ELR (cell line): ENCODE measurements around the gene POP4.
"Not testable (repeated sequence)": the region's sequence is repeated elsewhere in the genome, so short reads cannot be mapped to it uniquely, and the experiment has no call there.

Experiments
- DNase-seq: peaks from one replicate; pipeline ENCODE4 v3.0.0-alpha.2; 2015; ENCODE audit warnings: low read depth

The POP4 gene, protein sequence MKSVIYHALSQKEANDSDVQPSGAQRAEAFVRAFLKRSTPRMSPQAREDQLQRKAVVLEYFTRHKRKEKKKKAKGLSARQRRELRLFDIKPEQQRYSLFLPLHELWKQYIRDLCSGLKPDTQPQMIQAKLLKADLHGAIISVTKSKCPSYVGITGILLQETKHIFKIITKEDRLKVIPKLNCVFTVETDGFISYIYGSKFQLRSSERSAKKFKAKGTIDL

DNA sequence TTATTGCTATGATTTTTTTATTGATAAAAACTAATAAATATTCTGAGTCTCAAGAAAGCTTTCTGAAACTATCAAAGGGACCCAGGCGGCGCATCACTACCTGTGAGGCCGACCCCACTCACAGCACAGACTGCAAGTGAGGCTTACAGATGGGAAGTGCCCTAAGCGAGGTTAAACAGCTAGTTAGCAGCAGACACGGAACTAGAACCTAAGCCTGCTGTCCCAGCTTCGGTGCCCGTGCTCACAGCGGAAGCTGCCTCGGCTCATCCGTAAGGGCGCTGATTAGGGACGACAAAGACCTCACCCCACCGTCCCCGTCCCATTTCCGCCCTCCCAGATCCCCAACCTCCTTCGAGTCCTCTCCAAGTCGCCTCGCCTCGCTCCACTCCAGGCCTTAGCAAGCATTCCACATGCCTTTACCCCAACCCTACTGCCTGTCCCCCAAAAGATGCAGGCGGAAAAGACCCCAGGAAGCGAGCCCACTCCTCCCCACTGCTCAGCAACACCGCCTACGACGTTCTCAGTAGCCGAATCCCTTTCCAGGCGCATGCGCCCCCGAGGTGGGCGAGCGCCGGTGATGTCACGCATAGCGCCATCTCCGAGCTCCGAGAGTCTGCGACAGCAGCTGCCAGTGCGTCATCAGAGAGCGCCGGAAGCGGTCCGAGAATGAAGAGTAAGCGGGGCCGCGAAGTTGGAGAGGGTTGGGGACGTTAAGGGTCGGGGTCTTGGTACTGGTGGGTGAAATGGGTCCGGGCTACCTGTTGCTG is at the start of gene POP4:
Gene POP4 (plus strand): TSS at position 631 of the 767 bp plus-strand sequence. CDS start 36 bp downstream, at position 667.
- DNase-seq, result peak; percentile 95

- not testable (repeated sequence) for DNase-seq
Observed at GRCh38 chr19:29559110-29559509, 47.0 kb upstream of the POP4 start.

- no peak for DNase-seq
Observed at GRCh38 chr19:29559743-29560142, 46.3 kb upstream of the POP4 start.

- DNase-seq, result no peak
Observed at GRCh38 chr19:29560313-29561075, 45.6 kb upstream of the POP4 start.

DNA sequence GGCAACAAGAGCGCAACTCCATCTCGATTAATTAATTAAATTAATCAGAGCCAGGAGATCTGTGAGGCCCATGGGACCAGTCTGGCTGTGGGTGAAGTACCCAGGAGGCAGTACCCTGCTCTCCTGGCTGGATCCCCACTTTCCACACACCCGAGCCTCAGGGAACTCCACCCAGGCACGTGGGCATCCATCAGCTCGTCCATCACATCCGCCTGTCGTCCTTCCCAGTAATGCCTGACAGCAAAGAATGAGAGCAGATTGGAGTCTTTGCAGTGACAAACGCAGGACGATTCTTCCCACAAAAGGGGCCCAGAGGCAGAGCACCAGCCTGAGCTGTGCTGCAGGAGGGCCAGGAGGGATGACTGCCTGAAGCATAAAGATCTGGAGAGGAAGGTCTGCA is 44.5 kb upstream of the POP4 start:
- no peak for DNase-seq

GRCh38 chr19:29562299-29563297 is 43.5 kb upstream of the POP4 start:
- no peak for DNase-seq

DNA sequence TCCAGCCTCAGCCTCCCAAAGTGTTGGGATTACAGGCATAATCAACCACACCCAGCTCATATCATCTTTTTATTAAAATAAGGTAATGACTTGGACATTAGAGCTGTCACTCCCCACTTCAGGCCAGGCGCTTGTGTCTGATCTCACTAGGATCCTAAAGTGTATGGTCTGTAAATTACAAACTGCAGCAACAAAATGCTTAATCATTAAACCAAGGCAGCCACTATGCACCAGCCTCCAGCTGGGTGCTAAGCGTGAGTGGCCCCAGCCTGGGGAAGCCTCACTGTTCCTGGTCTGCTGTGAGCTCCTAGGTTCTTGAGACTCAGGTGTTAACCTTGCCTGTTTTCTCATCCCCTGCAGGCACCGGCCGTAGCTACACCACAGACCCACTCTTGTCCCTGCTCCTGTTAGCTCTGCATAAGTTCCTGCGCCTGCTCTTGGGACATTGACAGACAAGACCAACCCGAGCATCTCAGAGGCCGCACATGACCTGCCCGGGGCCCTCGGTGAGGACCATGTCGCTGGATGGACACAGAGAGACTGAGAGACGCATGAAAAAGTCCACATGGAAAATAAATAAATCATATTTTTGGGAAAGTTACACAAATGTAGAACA is 42.5 kb upstream of the POP4 start:
- no peak for DNase-seq

- no peak for DNase-seq
Observed at GRCh38 chr19:29564574-29565005, 41.5 kb upstream of the POP4 start.

DNA sequence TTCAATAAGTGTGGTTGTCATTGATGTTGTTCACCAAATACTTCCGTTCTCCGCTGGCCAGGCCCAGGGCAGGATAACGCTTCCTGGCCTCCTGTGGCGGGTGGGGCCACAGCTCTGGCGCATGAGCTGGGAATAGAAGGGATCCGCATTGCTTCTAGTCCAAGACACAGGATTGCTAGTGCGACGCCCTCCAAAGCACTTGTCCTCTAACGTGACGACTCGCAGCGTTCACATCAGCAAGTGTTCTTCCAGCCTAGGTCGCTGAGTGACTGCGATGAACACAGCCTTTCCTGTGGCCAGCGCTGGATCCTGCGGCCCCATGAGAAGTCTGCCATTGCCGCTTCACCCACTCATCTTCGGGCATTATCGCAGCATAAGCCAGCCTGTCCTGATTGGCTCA is 40.9 kb upstream of the POP4 start:
- DNase-seq, result no peak

DNA sequence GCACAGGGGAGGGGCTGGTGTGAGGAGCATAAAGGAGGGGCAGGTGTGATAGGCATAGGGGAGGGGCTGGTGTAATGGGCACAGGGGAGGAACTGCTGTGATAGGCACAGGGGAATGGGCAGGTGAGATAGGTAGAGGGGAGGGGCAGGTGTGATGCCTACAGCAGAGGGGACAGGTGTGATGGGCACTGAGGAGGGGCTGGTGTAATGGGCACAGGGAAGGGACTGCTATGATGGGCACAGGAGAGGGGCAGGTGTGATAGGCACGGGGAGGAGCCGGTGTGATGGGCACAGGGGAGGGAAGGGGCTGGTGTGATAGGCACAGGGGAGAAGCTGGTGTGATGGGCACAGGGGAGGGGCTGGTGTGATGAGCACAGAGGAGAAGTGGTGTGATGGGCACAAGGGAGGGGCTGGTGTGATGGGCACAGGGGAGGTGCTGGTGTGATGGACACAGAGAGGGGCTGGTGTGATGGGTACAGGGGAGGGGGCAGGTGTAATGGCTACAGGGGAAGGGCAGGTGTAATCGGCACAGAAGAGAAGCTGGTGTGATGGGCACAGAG is 39.5 kb upstream of the POP4 start:
- DNase-seq, result no peak

- DNase-seq, result no peak
Observed at GRCh38 chr19:29567366-29567915, 38.6 kb upstream of the POP4 start.

GRCh38 chr19:29568036-29569025 is 37.8 kb upstream of the POP4 start:
- no peak for DNase-seq

DNA sequence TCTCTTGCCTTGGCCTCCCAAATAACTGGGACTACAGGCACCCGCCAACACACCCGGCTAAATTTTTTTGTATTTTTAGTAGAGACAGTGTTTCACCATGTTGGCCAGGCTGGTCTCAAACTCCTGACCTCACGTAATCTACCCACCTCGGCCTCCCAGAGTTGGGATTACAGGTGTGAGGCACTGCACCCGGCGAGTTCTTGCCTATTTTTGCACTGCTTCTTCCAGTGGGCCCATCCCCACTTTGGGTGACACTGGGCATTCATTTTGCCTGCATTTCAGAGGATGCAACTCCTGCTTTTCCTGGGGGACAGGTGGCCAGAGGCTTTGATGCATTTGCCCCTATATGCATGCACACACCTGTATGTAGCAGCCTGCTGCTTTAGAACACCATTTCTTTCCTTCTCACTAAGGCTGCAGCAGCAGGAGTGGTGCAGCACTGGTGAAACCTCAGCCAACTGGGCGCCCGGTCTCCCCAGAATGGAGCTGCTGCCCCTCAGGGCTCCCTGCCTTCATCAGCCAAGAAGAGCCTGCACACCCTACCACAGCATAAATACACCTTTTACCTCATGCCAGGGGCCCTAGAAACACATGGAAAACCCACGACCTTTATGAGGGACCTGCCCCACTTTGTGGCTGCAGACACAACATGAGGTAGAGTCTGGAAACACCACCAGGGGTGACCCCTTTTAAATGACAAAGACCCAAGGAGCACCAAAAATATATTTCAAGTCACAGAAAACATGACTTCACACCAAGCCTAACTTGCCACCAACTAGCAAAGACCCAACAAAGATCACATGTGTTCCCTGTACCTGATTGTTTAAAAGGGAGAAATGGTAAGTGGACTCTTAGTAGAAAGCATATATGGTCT is 36.8 kb upstream of the POP4 start:
- DNase-seq, result no peak

DNA sequence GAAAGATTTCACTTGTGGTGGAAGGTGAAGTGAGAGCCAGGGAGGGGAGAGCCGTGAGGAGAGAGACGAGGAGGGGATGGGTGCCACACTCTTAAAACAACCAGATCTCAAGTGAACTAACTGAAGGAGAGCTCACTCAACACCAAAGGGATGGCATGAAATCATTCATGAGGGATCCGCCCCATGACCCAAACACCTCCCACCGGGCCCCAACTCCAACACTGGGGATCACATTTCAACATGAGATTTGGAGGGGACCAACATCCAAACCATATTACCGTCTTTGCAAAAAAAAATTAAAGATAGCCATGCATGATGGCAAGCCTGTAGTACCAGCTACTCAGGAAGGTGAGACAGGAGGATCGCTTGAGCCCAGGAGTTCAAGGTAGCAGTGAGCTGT is 34.9 kb upstream of the POP4 start:
- no peak for DNase-seq

GRCh38 chr19:29573486-29573885 is 32.6 kb upstream of the POP4 start:
- no peak for DNase-seq

DNA sequence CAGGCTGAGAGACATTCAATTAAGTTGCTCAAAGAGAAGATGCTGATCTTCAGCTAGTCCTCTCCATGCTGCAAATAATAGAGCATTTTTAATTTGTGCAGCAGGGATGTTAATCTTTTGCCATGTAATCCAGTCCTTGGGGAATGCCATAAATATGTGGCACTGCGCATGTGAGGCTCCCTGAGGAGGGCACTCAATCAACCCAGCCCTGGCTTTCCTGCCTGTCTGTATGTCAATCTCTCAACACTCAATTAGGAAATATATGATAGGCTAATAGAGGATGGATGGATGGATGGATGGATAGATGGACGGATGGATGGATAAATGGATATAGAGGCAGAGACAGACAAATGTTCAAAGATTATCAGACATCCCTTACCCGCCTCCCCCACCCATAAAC is 31.6 kb upstream of the POP4 start:
- no peak for DNase-seq

- peak; percentile 55 for DNase-seq
Observed at GRCh38 chr19:29576046-29576606, 30.0 kb upstream of the POP4 start.
